ENCODE results near the gene CAP2.

DNA sequence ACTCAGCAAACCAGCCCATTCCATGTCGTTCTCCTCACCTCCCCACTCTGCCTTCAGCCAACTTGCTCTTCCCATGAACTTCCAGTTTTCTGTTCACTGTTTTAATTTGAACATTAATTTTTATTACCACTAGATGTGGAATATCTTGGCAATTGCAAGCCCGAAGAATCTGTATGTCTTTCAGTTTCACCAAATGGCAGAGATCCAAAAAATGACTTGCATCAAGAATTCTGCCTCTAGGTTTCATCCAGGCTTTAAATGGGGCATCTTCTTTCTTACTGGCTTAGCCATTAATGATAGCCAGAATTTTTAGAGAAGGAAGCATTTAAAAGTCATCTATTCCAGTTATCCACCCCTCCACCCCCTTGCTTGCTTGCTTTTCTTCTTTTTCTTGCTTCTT lies 39.0 kb downstream of the CAP2 start:
- TF ChIP-seq, protein P1, sequence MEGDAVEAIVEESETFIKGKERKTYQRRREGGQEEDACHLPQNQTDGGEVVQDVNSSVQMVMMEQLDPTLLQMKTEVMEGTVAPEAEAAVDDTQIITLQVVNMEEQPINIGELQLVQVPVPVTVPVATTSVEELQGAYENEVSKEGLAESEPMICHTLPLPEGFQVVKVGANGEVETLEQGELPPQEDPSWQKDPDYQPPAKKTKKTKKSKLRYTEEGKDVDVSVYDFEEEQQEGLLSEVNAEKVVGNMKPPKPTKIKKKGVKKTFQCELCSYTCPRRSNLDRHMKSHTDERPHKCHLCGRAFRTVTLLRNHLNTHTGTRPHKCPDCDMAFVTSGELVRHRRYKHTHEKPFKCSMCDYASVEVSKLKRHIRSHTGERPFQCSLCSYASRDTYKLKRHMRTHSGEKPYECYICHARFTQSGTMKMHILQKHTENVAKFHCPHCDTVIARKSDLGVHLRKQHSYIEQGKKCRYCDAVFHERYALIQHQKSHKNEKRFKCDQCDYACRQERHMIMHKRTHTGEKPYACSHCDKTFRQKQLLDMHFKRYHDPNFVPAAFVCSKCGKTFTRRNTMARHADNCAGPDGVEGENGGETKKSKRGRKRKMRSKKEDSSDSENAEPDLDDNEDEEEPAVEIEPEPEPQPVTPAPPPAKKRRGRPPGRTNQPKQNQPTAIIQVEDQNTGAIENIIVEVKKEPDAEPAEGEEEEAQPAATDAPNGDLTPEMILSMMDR (conservative IDR thresholded peaks at IDR 0.05; ENCODE audit: low read depth in 2 of 2) = no peak
- TF ChIP-seq, protein P2, sequence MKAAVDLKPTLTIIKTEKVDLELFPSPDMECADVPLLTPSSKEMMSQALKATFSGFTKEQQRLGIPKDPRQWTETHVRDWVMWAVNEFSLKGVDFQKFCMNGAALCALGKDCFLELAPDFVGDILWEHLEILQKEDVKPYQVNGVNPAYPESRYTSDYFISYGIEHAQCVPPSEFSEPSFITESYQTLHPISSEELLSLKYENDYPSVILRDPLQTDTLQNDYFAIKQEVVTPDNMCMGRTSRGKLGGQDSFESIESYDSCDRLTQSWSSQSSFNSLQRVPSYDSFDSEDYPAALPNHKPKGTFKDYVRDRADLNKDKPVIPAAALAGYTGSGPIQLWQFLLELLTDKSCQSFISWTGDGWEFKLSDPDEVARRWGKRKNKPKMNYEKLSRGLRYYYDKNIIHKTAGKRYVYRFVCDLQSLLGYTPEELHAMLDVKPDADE (IDR thresholded peaks at IDR 0.05) = no peak

Data from GM23338 (cell line).